ENCODE measurements around the gene PTPN7.

GRCh38 chr1:202202500-202203168 lies 42.2 kb upstream of the PTPN7 start:
- TF ChIP-seq CTCF (conservative IDR thresholded peaks at IDR 0.05; ENCODE audit: low read depth, low read length) (no peak), EZH2 (IDR thresholded peaks at IDR 0.05; ENCODE audit: low read length, unreplicated experiment) (no peak), EZH2phosphoT487 (IDR thresholded peaks at IDR 0.05; ENCODE audit: borderline replicate concordance, low read length) (no peak)

Measured in PC-3 (cell line).